Pulmonary artery endothelial cell (primary cell): Measurements from ENCODE around the gene AURKA. TPM values are rescaled to one million over a fixed set of nuclear protein-coding genes. Genes with fewer than 3 reads are reported as not detected.
"Not testable (repeated sequence)": the region's sequence is repeated elsewhere in the genome, so short reads cannot be mapped to it uniquely, and the experiment has no call there.

Source experiments
- DNase-seq: peaks from one replicate; pipeline ENCODE4 v3.0.0-alpha.2; 2011; ENCODE audit warnings: low read depth, low spot score
- total RNA-seq: library from RNA; depleted of rRNA; stranded (reverse); fragments of >200 nt; gene quantifications from 2 replicates; pipeline ENCODE4 v1.2.3, GENCODE V29; 2014

Gene AURKA
- total RNA-seq, 1 donor from 2014 or later, result 32.9 TPM

- DNase-seq, result no peak
Measured at GRCh38 chr20:56391596-56392131, 351 bp downstream of the AURKA start.

DNA sequence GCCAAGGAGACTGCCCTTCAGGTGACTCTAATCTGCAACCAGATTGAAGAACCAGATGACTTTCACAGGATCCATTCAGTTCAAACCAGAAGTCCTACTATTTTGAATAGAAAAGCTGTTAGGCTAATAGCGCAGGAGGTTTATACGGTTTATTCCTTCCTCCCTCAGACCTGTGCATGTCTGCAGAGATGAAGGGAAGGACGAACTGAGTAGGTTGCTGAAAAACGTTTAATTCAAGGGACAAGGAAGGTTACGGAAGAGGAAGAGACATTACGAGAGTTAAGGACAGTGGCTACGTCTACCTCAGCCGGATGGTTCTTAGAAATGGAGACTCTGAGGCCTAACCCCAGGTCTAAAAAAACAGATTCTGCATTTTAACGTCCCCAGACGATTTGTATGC lies 978 bp downstream of the AURKA start:
- DNase-seq, result no peak

GRCh38 chr20:56390396-56390795 lies 1.6 kb downstream of the AURKA start:
- DNase-seq, result not testable (repeated sequence)

DNA sequence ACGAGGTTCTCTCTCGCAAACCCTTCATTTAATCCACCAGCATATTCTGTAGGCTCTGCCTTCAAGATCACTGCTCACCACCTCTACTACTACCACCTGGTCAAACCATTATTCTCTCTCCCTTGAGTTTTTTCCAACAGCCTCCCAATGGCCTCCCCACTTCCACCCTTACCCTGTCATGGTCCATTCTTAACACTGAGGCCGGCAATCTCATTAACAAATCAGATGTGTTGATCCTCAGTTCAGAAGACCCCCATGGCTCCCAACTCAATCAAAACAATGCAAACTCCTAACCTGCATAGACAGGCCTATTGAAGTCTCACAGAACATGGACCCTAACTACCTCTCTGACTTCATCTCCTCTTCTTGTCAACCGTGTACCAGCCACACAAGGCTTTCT lies 2.2 kb downstream of the AURKA start:
- DNase-seq, result no peak

GRCh38 chr20:56388882-56389281 lies 3.1 kb downstream of the AURKA start:
- DNase-seq, result no peak

DNA sequence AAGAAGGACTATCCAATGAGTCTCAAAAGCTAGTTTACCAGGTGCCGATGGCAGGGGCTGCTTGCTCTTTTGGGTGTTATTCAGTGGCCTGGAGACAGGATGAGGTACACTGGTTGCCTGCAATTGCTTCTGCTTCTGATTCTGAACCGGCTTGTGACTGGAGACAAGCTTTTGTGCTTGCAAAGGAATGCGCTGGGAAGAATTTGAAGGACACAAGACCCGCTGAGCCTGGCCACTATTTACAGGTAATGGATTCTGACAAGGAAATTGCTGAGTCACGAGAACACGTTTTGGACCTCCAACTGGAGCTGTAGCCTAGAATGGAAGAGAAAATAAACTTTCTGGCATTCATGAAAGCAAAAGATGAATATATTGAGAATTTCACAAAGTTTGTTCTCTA lies 5.8 kb downstream of the AURKA start:
- no peak for DNase-seq

- no peak for DNase-seq
Measured at GRCh38 chr20:56385130-56385529, 6.9 kb downstream of the AURKA start.

- DNase-seq, result no peak
Measured at GRCh38 chr20:56383334-56383733, 8.7 kb downstream of the AURKA start.

- no peak for DNase-seq
Measured at GRCh38 chr20:56382696-56383095, 9.3 kb downstream of the AURKA start.

DNA sequence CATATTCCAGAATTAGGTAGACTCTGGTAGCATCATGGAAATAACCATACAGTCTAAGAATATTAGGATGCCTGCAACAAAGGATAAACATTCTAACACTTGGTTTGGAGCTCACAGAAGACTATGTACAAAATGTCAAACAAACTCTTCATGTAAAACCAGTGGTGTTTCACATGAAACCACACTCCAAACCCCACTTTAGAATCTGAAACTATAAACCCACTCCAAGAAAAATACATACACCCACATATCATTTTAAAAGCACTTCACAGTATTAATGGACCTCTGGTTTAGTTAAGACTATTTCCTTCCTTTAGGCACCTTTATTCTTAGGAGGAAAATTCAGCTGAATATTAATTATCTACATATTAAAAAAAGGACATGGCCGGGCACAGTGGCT lies 10.5 kb downstream of the AURKA start:
- DNase-seq, result no peak

GRCh38 chr20:56380375-56380774 lies 11.6 kb downstream of the AURKA start:
- DNase-seq, result no peak

DNA sequence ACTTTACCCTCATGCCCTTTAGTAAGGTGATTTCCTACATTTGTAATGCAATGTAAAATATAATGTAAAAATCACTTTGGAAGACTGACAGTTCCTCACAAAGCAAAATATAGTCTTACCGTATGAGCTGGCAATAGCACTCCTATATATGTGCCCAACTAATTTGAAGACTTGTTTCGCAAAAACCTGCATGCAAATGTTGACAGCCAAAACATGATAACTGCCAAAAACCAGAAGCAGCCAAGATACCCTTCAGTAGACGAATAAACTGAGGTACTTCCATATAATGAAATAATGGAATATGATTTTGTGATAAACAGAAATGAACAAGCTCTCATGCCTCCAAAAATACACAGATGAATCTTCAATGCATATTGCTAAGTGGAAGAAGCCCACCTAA lies 13.6 kb downstream of the AURKA start:
- no peak for DNase-seq

- no peak for DNase-seq
Measured at GRCh38 chr20:56376331-56376730, 15.7 kb downstream of the AURKA start.

DNA sequence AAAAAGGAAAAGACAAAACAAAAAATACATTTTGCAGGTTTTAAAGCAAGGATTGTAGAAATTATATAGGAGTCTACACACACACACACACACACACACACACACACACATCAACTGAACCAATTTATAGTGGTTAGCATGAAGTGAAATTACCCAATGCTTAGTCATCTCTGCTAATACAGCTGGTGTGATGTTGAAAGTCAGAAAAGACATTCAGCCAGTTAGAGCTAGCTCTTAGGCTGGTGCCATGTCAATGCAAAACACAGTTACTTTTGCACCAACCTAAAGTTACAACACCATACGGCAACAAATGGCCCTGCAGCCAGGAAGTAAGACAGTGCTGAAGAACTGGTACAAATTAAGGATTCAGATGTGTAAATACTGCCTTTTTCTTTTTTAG lies 18.1 kb downstream of the AURKA start:
- no peak for DNase-seq

DNA sequence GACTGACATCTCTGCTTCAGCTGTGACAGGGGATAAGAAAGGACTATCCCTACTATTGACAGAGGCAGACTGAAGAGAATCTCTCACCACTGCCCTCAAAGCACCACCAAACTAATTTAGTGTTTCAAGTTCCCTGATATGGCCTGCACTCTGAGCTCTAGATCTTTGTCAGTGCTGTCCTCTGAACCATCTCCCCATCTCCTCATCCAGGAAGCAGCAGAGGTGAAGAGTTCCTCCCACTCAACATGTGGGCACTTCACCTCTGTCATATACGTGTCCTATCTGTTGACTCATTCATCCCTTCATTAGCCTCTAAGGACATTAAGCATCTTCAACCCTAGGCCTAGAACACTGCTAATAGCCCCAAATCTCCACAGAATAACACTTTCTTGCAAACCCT lies 19.2 kb downstream of the AURKA start:
- no peak for DNase-seq

DNA sequence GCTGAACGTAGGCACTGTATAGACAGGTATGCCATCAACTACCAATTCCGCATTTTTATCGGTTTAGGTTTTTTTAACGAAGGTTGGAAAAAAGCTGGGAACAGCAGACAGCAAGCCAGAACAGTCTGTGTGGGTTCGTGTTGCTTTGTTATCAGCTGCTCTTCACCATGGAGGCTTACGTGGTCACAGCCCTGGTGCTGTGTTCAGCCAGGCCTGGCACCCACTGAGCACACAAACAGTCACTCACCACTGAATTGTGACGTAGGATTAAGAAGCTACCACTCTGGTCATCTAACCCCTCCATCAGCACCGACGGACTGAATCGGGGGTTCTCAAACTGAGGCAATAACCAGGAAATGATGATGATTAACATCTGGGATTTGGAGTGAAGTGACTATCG lies 20.0 kb downstream of the AURKA start:
- no peak for DNase-seq

DNA sequence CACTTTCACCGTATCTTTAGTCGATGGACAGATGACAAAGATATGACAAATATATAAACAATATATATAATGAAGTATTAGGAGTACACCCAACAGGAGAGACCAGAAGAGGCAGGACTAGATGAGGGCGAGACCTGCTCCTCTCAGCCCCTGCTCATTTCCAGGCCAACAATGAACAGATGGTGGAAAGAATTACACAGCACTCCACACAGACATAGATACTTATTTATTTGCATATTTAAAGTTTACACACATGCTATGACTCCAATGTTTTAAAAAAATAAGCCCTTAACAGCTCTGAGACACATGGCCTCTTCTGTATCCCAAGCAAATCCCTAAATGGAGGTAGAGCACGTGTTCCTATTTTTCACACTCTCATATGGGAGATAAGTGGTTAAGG lies 22.8 kb downstream of the AURKA start:
- no peak for DNase-seq

DNA sequence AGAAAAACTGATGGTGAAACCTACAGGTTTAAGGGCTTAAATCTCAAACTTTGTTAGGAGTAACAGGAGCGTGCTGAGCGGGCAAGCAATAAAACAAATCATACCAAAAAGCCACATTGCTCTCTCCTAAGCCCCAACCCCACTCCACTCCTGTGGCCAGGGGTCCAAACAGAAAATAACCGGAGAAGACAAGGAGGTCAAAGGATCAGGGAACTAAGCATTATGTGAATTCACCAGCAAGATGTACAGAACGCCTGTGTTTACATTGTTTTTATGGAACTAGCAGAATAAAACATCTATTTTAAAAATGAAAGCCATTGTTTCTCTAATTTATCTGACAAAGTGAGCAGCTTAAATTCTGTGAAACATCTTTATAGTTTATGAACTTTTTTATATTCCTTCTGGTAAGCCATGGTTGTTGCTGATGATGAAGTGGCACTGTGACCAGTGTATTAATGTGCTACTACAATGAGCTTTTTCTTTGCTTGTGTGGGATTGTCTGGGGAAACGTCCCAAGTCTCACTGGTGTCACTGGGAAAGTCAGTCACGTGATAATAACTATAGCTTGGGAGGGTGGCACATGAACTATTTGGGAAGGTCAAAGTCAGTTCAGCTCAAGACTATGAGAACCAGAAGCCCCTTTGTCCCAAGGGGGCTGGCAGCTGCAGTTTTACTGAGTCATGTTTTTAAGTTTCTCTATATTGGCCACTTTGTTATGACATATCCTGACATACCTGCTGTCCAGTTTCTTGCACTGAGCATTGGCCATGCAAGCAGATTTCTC lies 23.5 kb downstream of the AURKA start:
- DNase-seq, result no peak

DNA sequence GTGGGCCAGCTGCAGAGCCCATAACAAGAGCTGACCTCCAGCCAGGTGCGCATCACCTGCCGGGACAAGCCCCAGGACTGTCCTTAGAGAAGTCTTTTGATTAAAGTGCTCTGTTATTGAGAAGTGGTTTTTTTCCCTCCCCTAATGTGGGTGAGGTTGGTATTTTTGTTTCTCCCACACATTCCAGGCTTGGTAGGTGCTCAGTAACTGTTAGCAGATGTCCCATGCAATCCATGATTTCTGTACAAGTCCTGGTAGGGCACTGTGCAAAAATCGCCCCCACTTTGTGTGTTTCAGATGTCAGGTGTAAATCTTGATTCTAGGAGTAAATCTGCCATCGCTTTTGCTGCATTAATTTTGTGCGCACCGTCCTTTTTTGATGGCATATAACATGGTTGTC lies 28.5 kb downstream of the AURKA start:
- DNase-seq, result no peak

DNA sequence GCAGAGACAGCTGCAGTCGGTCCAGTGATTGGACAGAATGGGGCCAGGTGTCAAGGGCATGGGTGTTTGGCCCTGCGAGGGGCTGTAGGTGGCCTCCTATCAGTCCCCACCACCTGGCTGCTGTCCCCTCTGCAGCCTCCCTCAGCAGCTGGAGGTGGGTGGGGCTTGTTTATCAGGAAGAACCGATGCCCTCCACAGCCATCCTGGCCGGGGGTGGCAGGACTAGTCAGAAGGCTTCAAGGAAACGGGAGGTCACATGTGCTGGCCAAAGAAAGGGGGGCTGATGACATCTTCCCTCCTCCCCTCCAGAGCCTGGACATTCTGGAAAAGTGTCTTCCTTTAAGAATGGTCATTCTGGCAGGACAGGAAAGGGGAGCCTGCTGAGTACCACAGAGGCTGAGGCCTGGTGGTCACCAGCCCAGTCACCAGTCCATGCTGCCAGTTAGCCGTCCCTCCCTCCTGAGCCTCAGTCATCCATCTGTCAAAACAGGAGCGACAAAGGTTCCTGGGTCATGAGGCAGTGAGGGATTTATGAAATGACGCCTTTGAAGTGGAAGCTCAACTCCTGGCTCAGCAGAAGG lies 29.1 kb downstream of the AURKA start:
- DNase-seq, result no peak

- no peak for DNase-seq
Measured at GRCh38 chr20:56361900-56362299, 30.1 kb downstream of the AURKA start.

DNA sequence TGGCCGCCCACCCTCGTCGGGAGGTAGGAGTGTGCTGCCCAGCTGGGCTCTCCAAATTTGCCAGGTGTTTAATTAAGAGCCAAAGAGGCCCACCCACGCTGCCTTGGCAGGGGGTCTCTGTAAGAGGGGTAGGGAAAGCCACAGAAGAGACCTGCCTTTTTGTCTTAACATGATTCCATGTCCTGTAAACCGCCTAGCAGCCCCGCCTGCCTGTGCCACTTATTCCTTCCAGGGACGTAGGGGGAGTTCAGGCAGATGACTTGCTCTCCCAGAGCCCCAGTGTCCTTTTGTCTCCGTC lies 31.2 kb downstream of the AURKA start:
- no peak for DNase-seq

DNA sequence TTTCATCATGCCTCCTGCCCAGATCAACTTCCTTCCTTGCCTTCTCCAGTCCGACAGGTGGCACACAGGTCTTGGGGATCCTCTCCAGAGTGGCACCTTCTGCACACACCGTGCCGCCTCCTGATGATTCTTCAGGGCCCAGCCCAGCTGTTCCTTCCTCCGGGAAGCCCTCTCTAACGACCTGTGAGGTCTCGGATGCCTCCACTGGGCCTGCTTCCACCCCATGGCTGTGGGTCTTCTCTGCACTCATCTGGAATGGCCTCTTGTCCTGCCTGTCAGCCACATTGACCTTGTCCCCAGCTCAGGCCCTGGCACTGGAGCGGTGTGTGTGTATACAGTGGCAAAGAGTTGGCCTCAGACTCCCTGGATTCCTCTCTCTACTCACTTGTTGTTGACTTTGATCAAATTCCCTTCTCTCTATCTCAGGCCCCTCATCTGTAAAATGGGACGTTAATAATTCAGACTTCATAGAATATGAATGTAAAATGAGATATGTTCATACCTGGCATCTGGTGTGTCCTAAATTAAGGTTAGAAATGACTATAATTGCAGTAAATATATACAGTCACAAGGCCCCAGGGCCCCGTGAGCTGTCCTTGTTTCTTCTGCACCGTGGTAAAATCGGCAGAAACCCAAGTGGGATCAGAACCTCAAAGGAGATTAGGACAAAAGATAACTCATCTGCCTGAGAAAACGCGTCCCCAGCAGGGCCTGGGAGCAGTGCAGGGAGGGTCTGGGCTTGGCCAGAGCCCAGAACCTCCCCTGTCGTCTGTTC lies 31.7 kb downstream of the AURKA start:
- no peak for DNase-seq
